ENCODE data around the gene PHYHD1. TPM values are rescaled to one million over a fixed set of nuclear protein-coding genes. Genes with fewer than 3 reads are reported as not detected.
A peak's percentile ranks its signal among the peaks of the same experiment; 100 is the strongest.

PHYHD1 gene
- total RNA-seq, 2 donors from 2014 or later = 1.1 to 1.9 TPM

DNA sequence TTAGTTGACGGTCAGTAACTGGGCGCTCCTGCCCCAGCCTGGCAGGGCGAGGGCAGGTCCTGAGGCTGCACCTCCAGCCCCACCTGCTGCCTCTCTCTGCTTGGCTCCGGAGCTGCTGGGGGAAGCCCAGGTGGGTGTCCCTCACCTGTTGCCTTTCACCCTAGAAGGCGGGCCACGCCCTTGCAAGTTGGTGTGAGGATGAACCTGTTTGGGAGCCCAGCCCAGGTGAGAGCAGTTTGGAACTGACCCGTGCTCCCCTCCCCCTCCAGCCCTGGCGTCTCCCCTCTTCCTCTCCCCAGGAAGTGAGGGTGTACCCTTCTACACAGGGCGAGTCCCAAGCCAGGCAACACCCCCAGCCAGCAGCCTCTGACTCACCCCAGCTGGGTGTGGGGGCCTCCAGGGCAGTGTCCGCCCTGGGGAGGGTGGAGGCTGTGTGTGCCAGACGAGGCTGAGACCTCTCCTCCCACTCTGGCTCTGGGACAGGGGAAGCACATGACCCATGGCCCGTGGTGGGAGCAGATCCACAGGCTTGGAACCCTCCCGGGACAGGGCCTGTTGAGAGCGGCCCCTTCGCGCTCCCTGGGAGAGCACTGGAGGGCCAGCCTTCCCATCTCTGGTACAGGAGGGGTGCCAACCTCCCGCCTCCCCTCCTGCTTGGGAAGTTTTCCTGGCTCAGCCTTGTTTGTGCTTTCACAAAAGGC, 28.4 kb upstream of the PHYHD1 start:
- peak; percentile 79 to 84 for ATAC-seq (replicated peaks in 1 of 2)
- Mint-ChIP-seq H3K27ac (no peak overlapping the region), H3K36me3 (ENCODE audit: insufficient read depth in 2 of 2) (peaks cover 3 to 10% of the 10 kb centered on the region in 2 donors), H3K4me1 (ENCODE audit: low read depth) (peaks cover 43% of the 10 kb centered on the region), H3K27me3 (ENCODE audit: low read depth) (no peaks in the 10 kb centered on the region), H3K4me3 (no peak overlapping the region), H3K9me3 (no peaks in the 10 kb centered on the region)
- peak in 1 of 2 donors; percentile 25 for DNase-seq

DNA sequence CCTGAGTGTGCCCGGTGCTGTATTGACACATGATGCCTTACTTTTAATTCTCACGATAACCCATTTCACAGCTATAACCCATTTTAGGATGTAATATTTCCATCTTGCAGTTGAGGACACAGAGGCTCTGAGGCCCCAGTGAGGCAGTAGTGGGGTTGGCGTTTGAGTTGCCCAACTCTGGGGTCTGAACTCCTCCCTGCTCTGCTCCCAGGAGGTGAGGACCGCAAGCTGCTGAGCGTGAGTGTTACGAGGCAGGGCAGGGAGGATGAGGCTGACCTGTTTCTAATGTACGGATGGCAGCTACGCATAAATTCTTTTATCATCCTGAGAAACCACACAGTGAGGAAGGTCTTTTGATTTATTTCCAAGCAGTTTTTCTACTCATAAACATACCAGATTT, 27.4 kb upstream of the PHYHD1 start:
- no peak overlapping the region for H3K4me3 Mint-ChIP-seq
- H3K27me3 Mint-ChIP-seq (ENCODE audit: low read depth) = no peaks in the 10 kb centered on the region
- H3K36me3 Mint-ChIP-seq (ENCODE audit: insufficient read depth in 2 of 2) = peaks cover 3 to 15% of the 10 kb centered on the region in 2 donors
- H3K4me1 Mint-ChIP-seq (ENCODE audit: low read depth) = peaks cover 51% of the 10 kb centered on the region
- H3K27ac Mint-ChIP-seq = peak overlapping the region; percentile 5
- H3K9me3 Mint-ChIP-seq = no peaks in the 10 kb centered on the region
- ATAC-seq (replicated peaks in 1 of 2) (no peak), DNase-seq (no peak)

DNA sequence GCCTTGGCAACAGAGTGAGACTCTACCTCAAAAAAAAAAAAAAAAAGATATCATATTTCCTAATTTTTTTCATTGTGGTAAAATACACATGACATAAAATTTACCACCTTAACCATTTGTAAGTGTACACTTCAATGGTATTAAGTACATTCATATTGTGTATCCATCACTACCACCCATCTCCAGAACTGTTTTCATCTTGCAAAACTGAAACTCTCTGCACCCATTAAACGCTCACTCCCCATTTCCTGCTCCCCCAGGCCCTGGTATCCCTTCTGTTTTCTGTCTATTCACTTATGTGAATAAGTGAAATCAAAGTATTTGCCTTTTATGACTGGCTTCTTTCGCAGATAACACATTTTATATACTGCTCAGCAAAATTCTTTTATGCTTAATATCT, 26.0 kb upstream of the PHYHD1 start:
- Mint-ChIP-seq H3K4me3 (no peak overlapping the region), H3K27me3 (ENCODE audit: low read depth) (no peaks in the 10 kb centered on the region), H3K9me3 (no peaks in the 10 kb centered on the region), H3K4me1 (ENCODE audit: low read depth) (peaks cover 60% of the 10 kb centered on the region), H3K27ac (peak overlapping the region; percentile 35), H3K36me3 (ENCODE audit: insufficient read depth in 2 of 2) (peaks cover 3 to 12% of the 10 kb centered on the region in 2 donors)
- ATAC-seq (replicated peaks in 1 of 2) (no peak), DNase-seq (no peak)

DNA sequence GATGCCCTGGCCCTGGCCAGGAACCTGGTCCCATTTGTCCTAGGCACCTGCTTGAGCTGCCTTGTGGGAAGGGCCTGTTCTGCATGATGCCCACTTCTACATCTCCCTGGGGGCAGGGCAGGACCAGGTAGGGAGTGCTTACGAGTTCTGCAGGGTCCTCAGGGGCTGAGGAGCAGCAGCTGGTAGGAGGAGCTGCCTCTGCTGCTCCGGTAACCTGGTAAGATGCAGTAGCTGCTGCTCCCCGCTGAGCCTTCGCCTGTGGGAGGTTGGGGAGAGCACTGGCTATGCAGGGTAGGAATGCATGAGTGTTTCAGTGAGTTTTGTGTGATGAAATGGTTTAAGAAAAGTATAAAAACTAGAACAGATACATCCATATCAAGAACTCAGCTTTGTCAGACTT, 25.2 kb upstream of the PHYHD1 start:
- Mint-ChIP-seq H3K27me3 (ENCODE audit: low read depth) (no peaks in the 10 kb centered on the region), H3K27ac (peak overlapping the region; percentile 42), H3K36me3 (ENCODE audit: insufficient read depth in 2 of 2) (peaks cover 3 to 10% of the 10 kb centered on the region in 2 donors), H3K4me1 (ENCODE audit: low read depth) (peaks cover 68% of the 10 kb centered on the region), H3K4me3 (no peak overlapping the region), H3K9me3 (no peaks in the 10 kb centered on the region)
- DNase-seq (no peak), ATAC-seq (replicated peaks in 1 of 2) (no peak)

DNA sequence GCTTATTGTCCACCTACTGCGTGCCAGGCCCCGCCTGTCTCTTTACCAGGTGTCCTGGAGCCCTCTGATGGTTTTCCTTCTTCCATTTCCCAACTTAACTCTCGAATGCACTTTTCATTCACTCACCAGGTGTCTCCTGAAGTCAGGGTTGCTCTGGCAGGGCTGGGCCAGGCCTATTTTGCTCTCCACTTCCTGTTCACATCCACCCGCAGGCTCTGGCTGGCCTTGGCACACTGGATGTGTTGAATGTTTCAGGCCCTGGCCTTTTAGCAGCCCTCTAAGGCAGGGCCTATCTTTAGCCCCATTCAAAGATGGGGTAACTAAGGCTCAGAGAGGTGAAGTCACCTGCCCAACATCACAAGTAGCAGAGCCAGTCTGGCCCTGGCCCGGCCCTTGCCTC, 22.4 kb upstream of the PHYHD1 start:
- ATAC-seq (replicated peaks in 1 of 2) = no peak
- Mint-ChIP-seq H3K27ac (peak overlapping the region; percentile 58), H3K36me3 (ENCODE audit: insufficient read depth in 2 of 2) (peaks cover 3 to 10% of the 10 kb centered on the region in 2 donors), H3K4me1 (ENCODE audit: low read depth) (peaks cover 75% of the 10 kb centered on the region), H3K4me3 (no peak overlapping the region), H3K9me3 (no peaks in the 10 kb centered on the region), H3K27me3 (ENCODE audit: low read depth) (no peaks in the 10 kb centered on the region)
- no peak for DNase-seq

DNA sequence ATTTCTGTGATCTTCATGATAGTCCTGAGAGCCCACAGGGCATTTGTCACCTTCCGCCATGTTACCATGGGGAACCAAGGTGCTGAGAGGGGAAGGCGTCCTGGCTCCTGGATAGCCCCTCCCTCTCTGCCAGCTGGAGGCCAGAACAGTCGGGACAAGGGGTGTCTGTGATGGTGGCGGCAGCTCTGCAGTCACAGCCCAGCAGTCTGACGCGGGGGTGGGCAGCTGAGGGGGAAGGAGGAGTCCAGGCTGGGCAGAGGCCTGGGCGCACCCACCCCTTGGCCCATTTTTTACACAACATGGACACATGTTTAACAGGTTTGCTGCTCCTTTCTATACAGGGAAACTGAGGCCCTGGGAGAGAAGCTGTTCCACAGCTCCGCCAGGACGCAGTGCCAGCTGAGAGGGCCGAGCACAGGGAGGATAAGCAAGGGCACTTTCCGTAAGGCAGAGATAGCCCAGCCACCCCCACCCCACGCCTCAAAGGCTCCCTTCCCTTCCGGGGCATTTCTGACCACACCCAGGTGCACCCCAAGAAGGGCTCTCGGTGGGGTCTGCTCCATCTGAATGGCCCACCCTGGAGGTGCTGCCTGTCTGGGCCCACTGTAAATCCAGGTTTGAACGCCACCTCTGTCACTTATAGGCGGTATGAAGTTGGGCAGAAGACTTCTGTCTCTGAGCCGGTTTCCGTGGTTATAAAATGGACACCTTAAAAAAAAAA, 21.8 kb upstream of the PHYHD1 start:
- no peak for DNase-seq
- peak overlapping the region; percentile 73 to 76 for H3K4me3 Mint-ChIP-seq
- no peak for ATAC-seq (replicated peaks in 1 of 2)
- H3K27ac Mint-ChIP-seq = peak overlapping the region; percentile 97
- H3K4me1 Mint-ChIP-seq (ENCODE audit: low read depth) = peaks cover 79% of the 10 kb centered on the region
- H3K27me3 Mint-ChIP-seq (ENCODE audit: low read depth) = no peaks in the 10 kb centered on the region
- peaks cover 3 to 10% of the 10 kb centered on the region in 2 donors for H3K36me3 Mint-ChIP-seq (ENCODE audit: insufficient read depth in 2 of 2)
- H3K9me3 Mint-ChIP-seq = no peaks in the 10 kb centered on the region

DNA sequence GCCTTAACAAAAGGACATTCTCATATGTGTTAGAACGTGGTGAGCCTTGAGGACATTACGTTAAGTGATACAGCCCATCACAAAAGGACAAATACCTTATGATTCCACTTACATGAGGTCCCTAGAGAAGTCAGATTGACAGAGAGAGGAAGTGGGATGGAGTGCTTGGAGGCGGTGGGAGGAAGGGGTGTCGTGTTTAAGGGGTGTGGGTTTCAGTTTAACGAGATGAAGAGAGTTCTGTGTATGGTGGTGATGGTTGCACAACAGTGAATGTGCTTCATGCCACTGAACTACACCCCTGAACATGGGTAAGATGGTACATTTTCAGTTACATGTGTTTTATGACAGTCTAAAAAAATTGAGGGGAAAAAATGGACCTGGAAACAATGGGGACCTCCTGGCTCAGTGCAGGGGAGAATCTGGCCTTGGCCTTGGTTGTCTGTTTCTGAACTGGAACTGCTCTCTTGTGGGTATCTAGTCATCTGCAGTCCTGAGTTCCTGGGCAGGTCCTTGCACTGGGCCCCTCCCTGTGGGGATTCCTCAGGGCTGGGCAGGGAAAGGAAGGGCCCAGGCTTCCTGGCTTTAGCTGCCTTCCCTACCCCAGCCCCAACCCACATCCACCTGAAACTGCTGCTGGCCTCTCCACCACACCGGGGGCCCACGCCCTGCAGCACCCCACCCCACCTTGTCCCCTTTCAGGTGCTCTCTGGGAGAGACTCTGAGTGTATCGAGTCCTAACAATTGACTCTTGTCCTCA, 21.0 kb upstream of the PHYHD1 start:
- Mint-ChIP-seq H3K27ac (peak overlapping the region; percentile 97), H3K9me3 (no peaks in the 10 kb centered on the region), H3K27me3 (ENCODE audit: low read depth) (no peaks in the 10 kb centered on the region), H3K36me3 (ENCODE audit: insufficient read depth in 2 of 2) (peaks cover 3 to 10% of the 10 kb centered on the region in 2 donors), H3K4me1 (ENCODE audit: low read depth) (peaks cover 77% of the 10 kb centered on the region), H3K4me3 (peak overlapping the region; percentile 73 to 76)
- DNase-seq (peak in 1 of 2 donors; percentile 27), ATAC-seq (replicated peaks in 1 of 2) (peak; percentile 42 to 55)

DNA sequence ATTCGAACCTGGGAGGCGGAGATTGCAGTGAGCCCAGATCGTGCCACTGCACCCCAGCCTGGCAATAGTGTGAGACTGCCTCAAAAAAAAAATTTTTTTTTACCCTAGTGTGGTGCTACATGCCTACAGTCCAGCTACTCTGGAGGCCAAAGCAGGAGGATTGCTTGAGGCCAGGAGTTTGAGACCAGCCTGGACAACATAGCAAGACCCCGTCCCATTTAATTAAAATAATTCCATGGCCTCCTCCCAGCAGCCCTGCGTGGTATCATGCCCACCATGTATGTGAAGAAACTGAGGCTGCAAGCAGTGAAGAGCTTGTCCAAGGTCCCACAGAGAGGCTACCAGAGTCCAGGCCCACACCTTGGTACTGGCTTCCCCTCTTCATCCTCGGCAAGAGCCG, 19.4 kb upstream of the PHYHD1 start:
- Mint-ChIP-seq H3K9me3 (no peaks in the 10 kb centered on the region), H3K36me3 (ENCODE audit: insufficient read depth in 2 of 2) (peaks cover 0 to 9% of the 10 kb centered on the region in 2 donors)

DNA sequence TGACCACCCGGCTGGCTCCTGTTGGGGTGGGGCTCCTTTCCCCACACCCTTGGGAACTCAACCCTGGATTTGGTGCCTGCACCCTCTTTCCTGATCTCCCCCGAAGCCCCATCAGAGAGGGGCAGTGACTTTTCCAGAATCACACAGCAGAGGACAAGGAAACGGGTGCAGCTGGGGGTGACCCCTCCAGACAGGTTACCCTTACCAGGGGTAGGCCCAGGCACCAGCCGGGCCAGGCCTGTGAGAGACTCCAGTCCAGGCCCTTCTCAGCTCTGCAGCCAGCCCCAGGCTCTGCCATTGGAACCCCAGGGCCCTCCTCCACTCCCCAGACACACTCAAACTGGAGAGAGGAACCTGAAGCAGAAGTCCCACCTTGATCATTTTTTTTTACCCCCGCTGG, 19.0 kb upstream of the PHYHD1 start:
- peaks cover 70% of the 10 kb centered on the region for H3K4me1 Mint-ChIP-seq (ENCODE audit: low read depth)
- H3K36me3 Mint-ChIP-seq (ENCODE audit: insufficient read depth in 2 of 2) = peaks cover 0 to 7% of the 10 kb centered on the region in 2 donors
- ATAC-seq (replicated peaks in 1 of 2) (peak in 1 of 2 donors; percentile 3), DNase-seq (no peak)
- no peaks in the 10 kb centered on the region for H3K9me3 Mint-ChIP-seq
- peak overlapping the region; percentile 73 to 80 for H3K4me3 Mint-ChIP-seq
- peak overlapping the region; percentile 90 for H3K27ac Mint-ChIP-seq
- no peaks in the 10 kb centered on the region for H3K27me3 Mint-ChIP-seq (ENCODE audit: low read depth)

More for the DNA sequence above, 19.4 kb upstream of the PHYHD1 start:
- no peak overlapping the region for H3K27ac Mint-ChIP-seq
- H3K4me1 Mint-ChIP-seq (ENCODE audit: low read depth) = peaks cover 67% of the 10 kb centered on the region
- DNase-seq = no peak
- no peak overlapping the region for H3K4me3 Mint-ChIP-seq
- H3K27me3 Mint-ChIP-seq (ENCODE audit: low read depth) = no peaks in the 10 kb centered on the region
- ATAC-seq (replicated peaks in 1 of 2) = no peak

DNA sequence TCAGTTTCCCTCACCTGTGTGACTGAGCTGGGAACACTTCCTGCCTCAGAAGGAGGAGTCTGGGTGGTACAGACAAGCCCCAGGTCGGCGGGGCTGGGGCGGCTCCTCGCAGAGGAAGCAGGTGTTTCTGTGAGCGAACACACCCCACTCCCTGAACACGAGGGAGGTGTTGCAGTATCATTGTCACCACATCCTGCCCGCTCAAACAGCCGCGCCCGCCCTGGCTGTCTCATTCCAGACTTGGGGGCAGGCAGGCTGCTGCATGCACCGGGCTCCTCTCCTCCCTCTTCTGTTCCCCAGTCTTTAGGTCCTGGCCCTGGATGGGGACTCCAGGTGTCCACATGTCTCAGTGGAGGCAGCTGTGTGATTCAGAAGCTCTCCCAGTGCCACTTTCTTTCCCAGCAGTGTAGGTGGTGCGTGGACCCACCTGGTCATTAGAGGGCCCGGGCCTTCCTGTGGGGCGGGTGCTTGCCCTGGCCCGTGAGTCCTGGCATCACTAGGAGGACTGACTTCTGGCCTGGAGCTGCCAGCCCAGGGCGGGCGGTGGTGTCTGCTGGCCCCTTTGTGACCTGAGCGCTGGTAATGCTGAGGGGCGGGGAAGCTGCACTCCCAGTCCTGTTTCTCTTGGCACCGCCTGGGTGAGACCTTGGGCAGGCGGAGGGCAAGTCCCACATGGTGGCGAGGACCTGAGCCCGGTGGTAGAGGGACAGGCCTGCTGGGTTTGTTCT, 18.3 kb upstream of the PHYHD1 start:
- no peaks in the 10 kb centered on the region for H3K27me3 Mint-ChIP-seq (ENCODE audit: low read depth)
- peak overlapping the region; percentile 73 to 80 for H3K4me3 Mint-ChIP-seq
- DNase-seq (peak; percentile 87 to 88), ATAC-seq (replicated peaks in 1 of 2) (peak; percentile 92 to 93)
- no peaks in the 10 kb centered on the region for H3K9me3 Mint-ChIP-seq
- H3K4me1 Mint-ChIP-seq (ENCODE audit: low read depth) = peaks cover 66% of the 10 kb centered on the region
- peaks cover 2 to 5% of the 10 kb centered on the region in 2 donors for H3K36me3 Mint-ChIP-seq (ENCODE audit: insufficient read depth in 2 of 2)
- H3K27ac Mint-ChIP-seq = peak overlapping the region; percentile 90

DNA sequence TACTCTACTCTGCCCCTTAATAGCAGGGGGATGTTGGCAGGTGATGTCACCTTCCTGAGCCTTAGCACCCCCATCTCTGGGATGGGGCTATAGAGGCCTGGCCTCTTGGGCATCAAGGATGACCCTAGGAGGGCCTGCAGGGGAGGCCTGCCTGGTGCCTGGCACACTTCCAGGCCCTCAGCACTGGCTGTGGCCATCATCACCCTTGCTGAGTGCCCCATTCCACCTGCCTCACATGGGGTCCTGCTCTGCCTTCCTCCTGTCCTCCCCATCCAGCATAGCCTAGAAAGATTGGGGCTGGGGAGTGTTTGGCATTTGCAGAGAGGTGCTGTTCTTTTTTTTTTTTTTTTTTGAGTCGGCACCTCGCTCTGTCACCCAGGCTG, 17.7 kb upstream of the PHYHD1 start:
- Mint-ChIP-seq H3K4me3 (peak overlapping the region; percentile 73 to 80), H3K4me1 (ENCODE audit: low read depth) (peaks cover 61% of the 10 kb centered on the region)
- ATAC-seq (replicated peaks in 1 of 2) = no peak

DNA sequence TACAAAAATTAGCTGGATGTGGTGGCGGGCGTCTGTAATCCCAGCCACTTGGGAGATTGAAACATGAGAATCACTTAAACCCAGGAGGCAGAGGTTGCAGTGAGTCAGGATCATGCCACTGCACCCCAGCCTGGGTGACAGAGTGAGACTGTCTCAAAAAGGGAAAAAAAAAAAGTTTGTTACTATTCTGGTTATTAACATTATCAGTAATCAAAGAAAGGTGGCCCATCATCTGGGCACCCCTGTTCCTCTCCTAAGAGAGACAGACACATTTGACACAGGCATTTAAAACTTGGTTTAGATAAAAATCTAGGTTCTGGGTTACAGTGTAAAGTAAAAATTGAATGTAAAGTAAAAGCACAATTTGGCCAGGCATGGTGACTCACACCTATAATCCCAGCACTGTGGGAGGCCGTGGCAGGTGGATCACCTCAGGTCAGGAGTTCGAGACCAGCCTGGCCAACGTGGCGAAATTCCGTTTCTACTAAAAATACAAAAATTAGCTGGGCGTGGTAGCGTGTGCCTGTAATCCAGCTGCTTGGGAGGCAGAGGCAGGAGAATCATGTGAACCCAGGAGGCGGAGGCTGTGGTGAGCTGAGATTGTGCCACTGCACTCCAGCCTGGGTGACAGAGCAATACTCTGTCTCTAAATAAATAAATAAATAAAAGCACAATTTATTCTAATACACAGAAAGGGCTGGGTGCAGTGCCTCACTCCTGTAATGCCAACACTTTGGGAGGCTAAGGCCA, 16.7 kb upstream of the PHYHD1 start:
- Mint-ChIP-seq H3K4me3 (no peak overlapping the region), H3K9me3 (no peaks in the 10 kb centered on the region), H3K4me1 (ENCODE audit: low read depth) (peaks cover 55% of the 10 kb centered on the region), H3K27ac (peak overlapping the region; percentile 19), H3K27me3 (ENCODE audit: low read depth) (no peaks in the 10 kb centered on the region), H3K36me3 (ENCODE audit: insufficient read depth in 2 of 2) (peaks cover 0 to 10% of the 10 kb centered on the region in 2 donors)
- DNase-seq (no peak), ATAC-seq (replicated peaks in 1 of 2) (no peak)

More for the DNA sequence above, 17.7 kb upstream of the PHYHD1 start:
- Mint-ChIP-seq H3K36me3 (ENCODE audit: insufficient read depth in 2 of 2) (peaks cover 3 to 4% of the 10 kb centered on the region in 2 donors), H3K27ac (no peak overlapping the region), H3K9me3 (no peaks in the 10 kb centered on the region), H3K27me3 (ENCODE audit: low read depth) (no peaks in the 10 kb centered on the region)
- DNase-seq = no peak
